H9 (cell line): ENCODE measurements around the gene CPNE5. TPM values are rescaled to one million over a fixed set of nuclear protein-coding genes. Genes with fewer than 3 reads are reported as not detected.

Experiments
- DNase-seq: peaks from one replicate; pipeline ENCODE4 v3.0.0-alpha.2; 2017
- H2AFZ ChIP-seq: one replicate; pipeline ENCODE4 v1.6.1; 2013; ENCODE audit warnings: mild to moderate bottlenecking, low read length, control low read depth, moderate library complexity
- H2AK5ac ChIP-seq: 2 replicates; pipeline ENCODE4 v1.6.1; 2013; ENCODE audit warnings: low read length, control low read depth, mixed read lengths; ENCODE audit not compliant: insufficient read length
- H2BK120ac ChIP-seq: one replicate; pipeline ENCODE4 v1.6.1; 2013; ENCODE audit warnings: low read depth, mild to moderate bottlenecking, low read length, control low read depth, inconsistent platforms; ENCODE audit not compliant: poor library complexity, severe bottlenecking
- H2BK12ac ChIP-seq: 2 replicates; pipeline ENCODE4 v1.6.1; 2013; ENCODE audit warnings: low read length, control low read depth, mixed read lengths, low read depth; ENCODE audit not compliant: insufficient read length
- H2BK15ac ChIP-seq: 2 replicates; pipeline ENCODE4 v1.6.1; 2013; ENCODE audit warnings: low read depth, low read length, control low read depth
- H2BK20ac ChIP-seq: one replicate; pipeline ENCODE4 v1.6.1; 2013; ENCODE audit warnings: low read depth, mild to moderate bottlenecking, low read length, control low read depth, inconsistent platforms; ENCODE audit not compliant: poor library complexity, severe bottlenecking
- H2BK5ac ChIP-seq: 2 replicates; pipeline ENCODE4 v1.6.1; 2013; ENCODE audit warnings: low read length, control low read depth, mixed read lengths; ENCODE audit not compliant: insufficient read length
- H3K14ac ChIP-seq: 2 replicates; pipeline ENCODE4 v1.6.1; 2013; ENCODE audit warnings: low read length, control low read depth; ENCODE audit not compliant: insufficient read depth
- H3K18ac ChIP-seq: 2 replicates; pipeline ENCODE4 v1.6.1; 2013; ENCODE audit warnings: low read depth, mild to moderate bottlenecking, mixed read lengths, low read length, control low read depth; ENCODE audit not compliant: insufficient read length
- H3K23ac ChIP-seq: 2 replicates; pipeline ENCODE4 v1.6.1; 2013; ENCODE audit warnings: low read length, control low read depth, mixed read lengths, low read depth; ENCODE audit not compliant: insufficient read length
- H3K23me2 ChIP-seq: 2 replicates; pipeline ENCODE4 v1.6.1; 2013; ENCODE audit warnings: low read depth, mild to moderate bottlenecking, mixed read lengths, low read length, control low read depth; ENCODE audit not compliant: insufficient read length, poor library complexity, severe bottlenecking
- H3K27ac ChIP-seq: 2 replicates; pipeline ENCODE4 v1.5.1; 2013; ENCODE audit warnings: low read length, control low read depth, mixed read lengths, low read depth; ENCODE audit not compliant: insufficient read length
- H3K27me3 ChIP-seq: 2 replicates; pipeline ENCODE4 v1.6.1; 2013; ENCODE audit warnings: low read length, control low read depth, inconsistent platforms; ENCODE audit not compliant: insufficient read depth
- H3K4ac ChIP-seq: 2 replicates; pipeline ENCODE4 v1.6.1; 2013; ENCODE audit warnings: low read depth, mild to moderate bottlenecking, control low read depth, inconsistent platforms, low read length, moderate library complexity
- H3K4me1 ChIP-seq: 2 replicates; pipeline ENCODE4 v1.6.1; 2013; ENCODE audit warnings: low read length, control low read depth, inconsistent platforms; ENCODE audit not compliant: insufficient read depth
- H3K4me2 ChIP-seq: 2 replicates; pipeline ENCODE4 v1.6.1; 2013; ENCODE audit warnings: low read length, control low read depth, mixed read lengths; ENCODE audit not compliant: insufficient read length, insufficient read depth
- H3K56ac ChIP-seq: 2 replicates; pipeline ENCODE4 v1.6.1; 2013; ENCODE audit warnings: low read depth, mild to moderate bottlenecking, mixed read lengths, low read length, control low read depth; ENCODE audit not compliant: insufficient read length
- H3K79me1 ChIP-seq: 2 replicates; pipeline ENCODE4 v1.6.1; 2013; ENCODE audit warnings: low read depth, mild to moderate bottlenecking, moderate library complexity, low read length, control low read depth, inconsistent platforms; ENCODE audit not compliant: insufficient read depth, poor library complexity, severe bottlenecking
- H3K79me2 ChIP-seq: 2 replicates; pipeline ENCODE4 v1.6.1; 2013; ENCODE audit warnings: low read length, control low read depth, inconsistent platforms; ENCODE audit not compliant: insufficient read depth
- H3K9ac ChIP-seq: 2 replicates; pipeline ENCODE4 v1.6.1; 2013; ENCODE audit warnings: low read length, control low read depth, mixed read lengths; ENCODE audit not compliant: insufficient read length; ENCODE audit errors: extremely low read depth
- H3K9me3 ChIP-seq: one replicate; pipeline ENCODE4 v1.6.1; 2013; ENCODE audit warnings: low read depth, low read length, inconsistent platforms; ENCODE audit not compliant: control insufficient read depth
- H3T11ph ChIP-seq: one replicate; pipeline ENCODE4 v1.6.1; 2013; ENCODE audit warnings: mild to moderate bottlenecking, low read length, control low read depth, inconsistent platforms
- H4K20me1 ChIP-seq: one replicate; pipeline ENCODE4 v1.6.1; 2013; ENCODE audit not compliant: control insufficient read depth, insufficient read length, insufficient read depth
- H4K5ac ChIP-seq: 2 replicates; pipeline ENCODE4 v1.6.1; 2013; ENCODE audit warnings: low read depth, mild to moderate bottlenecking, mixed read lengths, low read length, control low read depth; ENCODE audit not compliant: insufficient read length
- H4K8ac ChIP-seq: replicated peaks from 2 replicates; pipeline ENCODE4 v1.6.1; 2013; ENCODE audit warnings: low read length, control low read depth, mixed read lengths, low read depth; ENCODE audit not compliant: insufficient read length
- H4K91ac ChIP-seq: 2 replicates; pipeline ENCODE4 v1.6.1; 2013; ENCODE audit warnings: low read depth, mild to moderate bottlenecking, moderate library complexity, mixed read lengths, low read length, control low read depth; ENCODE audit not compliant: insufficient read length
- H3K27ac Mint-ChIP-seq, 3 experiments: 2 replicates in 2 of 3; 3 replicates in 1 of 3; pipeline ENCODE4 v1.8.0; 2020 to 2021; ENCODE audit warnings: mixed read lengths in 3 of 3, mild to moderate bottlenecking in 1 of 3, moderate library complexity in 1 of 3
- H3K27me3 Mint-ChIP-seq: 2 replicates; pipeline ENCODE4 v1.8.0; 2021; ENCODE audit warnings: low read depth, mild to moderate bottlenecking, moderate library complexity, mixed read lengths
- H3K36me3 Mint-ChIP-seq, 3 experiments: 2 replicates in 2 of 3; 3 replicates in 1 of 3; pipeline ENCODE4 v1.8.0; 2020 to 2021; ENCODE audit warnings: low read depth in 3 of 3, mixed read lengths in 3 of 3; ENCODE audit not compliant: insufficient read depth in 1 of 3
- H3K4me1 Mint-ChIP-seq, 2 experiments: 2 replicates each; pipeline ENCODE4 v1.8.0; 2020; ENCODE audit warnings: mixed read lengths in 2 of 2
- H3K4me3 Mint-ChIP-seq, 2 experiments: 2 replicates in 1 of 2; 3 replicates in 1 of 2; pipeline ENCODE4 v1.8.0; 2020 to 2021; ENCODE audit warnings: mild to moderate bottlenecking in 2 of 2, mixed read lengths in 2 of 2, moderate library complexity in 1 of 2
- H3K9me3 Mint-ChIP-seq, 2 experiments: 2 replicates in 1 of 2; 3 replicates in 1 of 2; pipeline ENCODE4 v1.8.0; 2020; ENCODE audit warnings: mild to moderate bottlenecking in 2 of 2, mixed read lengths in 2 of 2, moderate library complexity in 1 of 2
- WGBS: extraction: QIAGEN DNeasy Blood & Tissue Kit; methylation state at CpG from one replicate; pipeline ENCODE4 v1.1.7; 2013; ENCODE audit warnings: missing lambda C conversion rate, low lambda C conversion rate, mixed read lengths; ENCODE audit not compliant: insufficient read length; ENCODE audit errors: extremely low coverage; 5-methylcytosine and 5-hydroxymethylcytosine counted together
- total RNA-seq: library from RNA; stranded (reverse); gene quantifications from 2 replicates; pipeline ENCODE4 v1.2.1, GENCODE V29; 2021
- TF ChIP-seq, protein P1 (sequence below): fragments of 200-600 bp; sonication (generic); conservative IDR thresholded peaks from 3 replicates; pipeline ENCODE4 v1.8.0; 2021; ENCODE audit warnings: antibody characterized with exemption, mild to moderate bottlenecking

CPNE5 gene
- total RNA-seq, 1 experiment from 2014 or later = 0.52 TPM

DNA sequence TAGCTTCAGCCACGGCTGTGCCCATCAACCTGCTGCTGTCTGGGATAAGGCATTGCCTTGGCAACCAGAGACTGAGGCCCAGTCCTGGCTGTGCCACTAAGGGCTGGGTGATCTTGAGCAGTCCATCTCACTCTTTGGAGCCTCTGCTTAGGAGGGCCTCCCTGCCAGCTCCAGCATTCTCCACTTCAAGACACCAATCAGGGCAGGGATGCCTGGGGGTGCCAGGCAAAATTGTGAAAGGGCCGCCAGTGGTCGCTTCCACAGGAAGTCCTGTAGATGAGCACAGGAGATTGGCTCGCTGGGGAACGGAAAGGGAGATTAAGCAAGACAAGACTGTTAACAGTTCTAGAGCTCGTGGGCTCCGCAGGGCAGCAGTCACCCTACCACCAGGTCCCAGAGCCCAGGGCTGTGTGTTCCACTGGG lies 141.8 kb downstream of the CPNE5 start, which contains the start of gene RAB44:
Gene RAB44, plus strand, starts transcription at position 346 of the 423 bp plus-strand sequence. CDS start 6,410 bp downstream, outside the sequence.
- H3K18ac ChIP-seq = no peak within 1 kb of the TSS
- no peak within 1 kb of the TSS for H2BK12ac ChIP-seq
- H2BK120ac ChIP-seq = no peak within 1 kb of the TSS
- no peaks in the 10 kb centered on the region for H3K9me3 ChIP-seq
- no peak within 1 kb of the TSS for H4K91ac ChIP-seq
- no peaks in the 10 kb centered on the region for H4K20me1 ChIP-seq
- no peak within 1 kb of the TSS for H2BK20ac ChIP-seq
- no peak within 1 kb of the TSS for H3T11ph ChIP-seq
- no peak within 1 kb of the TSS for H3K4me2 ChIP-seq
- H4K8ac ChIP-seq = no peak within 1 kb of the TSS
- no peak within 1 kb of the TSS for H3K23ac ChIP-seq
- H3K4me3 Mint-ChIP-seq = no peak within 1 kb of the TSS; a peak in 1 of 5 replicates
- no peak within 1 kb of the TSS for H3K27ac ChIP-seq
- no peaks in the 10 kb centered on the region for H3K36me3 Mint-ChIP-seq
- H2BK5ac ChIP-seq = no peak within 1 kb of the TSS
- H3K79me2 ChIP-seq = no peaks in the 10 kb centered on the region
- no peak within 1 kb of the TSS for H3K4ac ChIP-seq
- H2AK5ac ChIP-seq = no peak within 1 kb of the TSS
- no peak within 1 kb of the TSS for H2BK15ac ChIP-seq
- no peak within 1 kb of the TSS for H3K56ac ChIP-seq
- WGBS = no CpG with 5 or more reads among the region's 7 CpGs
- no peak within 1 kb of the TSS; the same call in 1 of the 2 replicates for H3K14ac ChIP-seq
- no peak within 1 kb of the TSS for H4K5ac ChIP-seq
- no peaks in the 10 kb centered on the region for H3K27me3 ChIP-seq
- no peaks in the 10 kb centered on the region for H3K4me1 ChIP-seq
- H3K9me3 Mint-ChIP-seq = no peaks in the 10 kb centered on the region
- H3K23me2 ChIP-seq = no peaks in the 10 kb centered on the region
- TF ChIP-seq, protein P1, sequence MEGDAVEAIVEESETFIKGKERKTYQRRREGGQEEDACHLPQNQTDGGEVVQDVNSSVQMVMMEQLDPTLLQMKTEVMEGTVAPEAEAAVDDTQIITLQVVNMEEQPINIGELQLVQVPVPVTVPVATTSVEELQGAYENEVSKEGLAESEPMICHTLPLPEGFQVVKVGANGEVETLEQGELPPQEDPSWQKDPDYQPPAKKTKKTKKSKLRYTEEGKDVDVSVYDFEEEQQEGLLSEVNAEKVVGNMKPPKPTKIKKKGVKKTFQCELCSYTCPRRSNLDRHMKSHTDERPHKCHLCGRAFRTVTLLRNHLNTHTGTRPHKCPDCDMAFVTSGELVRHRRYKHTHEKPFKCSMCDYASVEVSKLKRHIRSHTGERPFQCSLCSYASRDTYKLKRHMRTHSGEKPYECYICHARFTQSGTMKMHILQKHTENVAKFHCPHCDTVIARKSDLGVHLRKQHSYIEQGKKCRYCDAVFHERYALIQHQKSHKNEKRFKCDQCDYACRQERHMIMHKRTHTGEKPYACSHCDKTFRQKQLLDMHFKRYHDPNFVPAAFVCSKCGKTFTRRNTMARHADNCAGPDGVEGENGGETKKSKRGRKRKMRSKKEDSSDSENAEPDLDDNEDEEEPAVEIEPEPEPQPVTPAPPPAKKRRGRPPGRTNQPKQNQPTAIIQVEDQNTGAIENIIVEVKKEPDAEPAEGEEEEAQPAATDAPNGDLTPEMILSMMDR = no peak
- DNase-seq = peak; percentile 18
- no peak within 1 kb of the TSS for H3K9ac ChIP-seq
- no peak within 1 kb of the TSS for H2AFZ ChIP-seq
- H3K79me1 ChIP-seq = no peaks in the 10 kb centered on the region
- peaks cover 0 to 4% of the 10 kb centered on the region in 2 experiments; a peak in 1 of 4 replicates for H3K4me1 Mint-ChIP-seq
- H3K27me3 Mint-ChIP-seq = peaks cover 3% of the 10 kb centered on the region; the same call in 1 of the 2 replicates
- no peak within 1 kb of the TSS for H3K27ac Mint-ChIP-seq
